Right lung (tissue), 5 donors: ENCODE results near the gene TTC7B. TPM values are rescaled to one million over a fixed set of nuclear protein-coding genes. Genes with fewer than 3 reads are reported as not detected.

Source experiments
- DNase-seq, 2 donors: peaks; one replicate each; pipeline ENCODE4 v3.0.0-alpha.2; 2013
- polyA plus RNA-seq, 5 donors: library from polyadenylated mRNA; unstranded; fragments of 120-200 nt; gene quantifications; one replicate each; pipeline versions ENCODE4 v1.2.1 to v1.2.3, GENCODE V29; 2013; ENCODE audit warnings: inconsistent platforms in 1 of 5, low replicate concordance in 1 of 5; ENCODE audit not compliant: insufficient read length in 5 of 5, insufficient read depth in 1 of 5

Gene TTC7B
- polyA plus RNA-seq, 5 donors, result 32.7 to 45.8 (median 41.7) TPM

DNA sequence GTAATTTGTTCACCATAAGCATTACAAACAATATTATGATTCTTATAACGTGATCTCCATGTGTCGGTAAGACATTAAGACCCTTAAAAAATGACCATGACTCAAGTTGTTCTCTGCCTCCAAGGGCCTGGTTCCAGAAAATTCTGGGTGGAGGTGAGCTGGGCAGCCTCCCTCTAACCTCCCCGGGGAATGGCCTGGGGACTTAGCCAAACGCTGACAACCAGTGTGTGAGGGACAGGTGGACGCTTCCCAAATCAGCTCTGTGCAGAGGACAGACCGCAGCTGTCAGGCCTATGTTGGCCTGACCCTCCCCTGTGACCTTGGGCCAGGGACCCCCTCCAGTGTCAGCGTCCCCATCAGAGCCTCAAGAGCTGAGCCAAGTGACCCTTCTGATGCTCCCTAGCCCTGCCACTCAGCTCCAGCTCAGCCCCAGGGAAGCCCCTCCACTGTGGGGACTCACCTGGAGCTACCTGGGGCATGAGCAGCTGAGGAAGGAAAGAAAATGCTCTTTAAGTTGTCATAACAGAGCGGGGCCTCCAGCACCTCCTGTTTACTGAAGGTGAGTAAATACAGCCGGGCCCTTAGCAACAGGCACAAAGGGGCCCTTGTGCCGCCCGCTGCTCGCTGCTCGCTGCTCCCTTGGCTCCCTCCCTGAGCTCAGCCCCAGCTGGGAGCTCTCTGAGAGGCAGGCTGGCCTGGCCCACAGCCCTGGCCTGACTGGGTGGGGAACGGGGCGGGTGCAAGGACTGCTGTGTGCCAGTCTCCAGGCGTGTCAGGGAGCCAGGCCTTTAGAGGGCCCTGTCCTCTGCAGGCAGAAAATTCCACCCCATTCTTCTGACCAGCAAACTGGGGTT lies 302.8 kb downstream of the TTC7B start:
- DNase-seq, result peak; percentile 88 to 89

DNA sequence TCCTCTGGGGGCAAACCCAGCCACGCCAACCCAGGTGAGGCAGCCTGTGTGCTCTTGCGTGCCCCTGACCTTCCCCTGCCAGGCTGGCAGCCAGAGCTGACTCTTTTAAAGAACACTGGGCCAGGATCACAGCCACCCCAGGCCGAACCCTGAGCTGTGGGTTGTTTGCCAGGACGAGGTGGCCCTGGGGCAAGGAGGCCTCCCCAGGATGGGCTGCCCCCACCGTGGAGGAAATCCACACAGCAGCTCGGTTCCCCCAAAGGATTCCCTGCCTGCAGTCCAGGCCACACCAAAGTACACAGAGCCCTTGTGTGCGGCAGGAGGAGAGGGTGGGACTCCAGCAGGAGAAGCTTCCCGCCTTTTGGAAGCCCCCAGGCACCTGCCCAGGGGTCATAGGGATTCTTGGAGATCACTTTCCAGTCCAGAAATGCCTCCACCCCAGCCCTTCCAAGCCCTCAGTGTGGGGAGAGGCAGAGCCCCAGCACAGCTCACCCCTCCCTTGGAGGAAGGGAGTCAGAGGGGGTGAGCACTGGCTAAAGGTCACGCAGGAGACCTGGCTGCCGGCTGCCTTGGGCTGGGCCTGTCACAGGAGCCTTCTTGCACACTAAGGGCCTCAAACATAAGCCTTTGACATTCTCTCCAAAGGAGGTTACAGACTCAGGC lies 303.8 kb downstream of the TTC7B start:
- DNase-seq, result no peak

DNA sequence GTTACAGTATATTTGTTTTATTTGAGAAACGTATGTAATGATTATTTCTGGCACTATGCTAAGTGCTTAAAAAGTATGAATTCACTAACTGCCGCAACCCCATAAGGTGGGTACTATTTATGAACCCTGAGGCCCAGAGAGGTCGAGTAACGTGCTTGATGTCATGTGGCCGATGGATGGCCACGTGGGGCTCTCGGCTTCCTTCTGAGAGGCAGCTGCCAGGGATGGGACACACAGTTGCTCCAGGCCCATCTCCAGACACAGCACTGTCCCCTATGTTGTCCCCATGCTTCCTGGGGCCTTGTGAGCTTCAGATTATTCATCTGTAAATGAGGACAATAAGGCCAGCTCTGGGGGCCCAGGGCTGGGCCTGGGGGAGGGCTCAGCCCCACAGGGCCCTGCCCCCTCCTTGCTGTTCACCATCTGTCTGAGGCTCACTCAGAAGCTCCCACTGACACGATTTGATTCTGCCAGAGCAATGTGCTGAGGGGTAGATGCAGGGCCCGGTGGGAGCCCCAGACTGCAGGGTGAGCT lies 304.4 kb downstream of the TTC7B start:
- no peak for DNase-seq

DNA sequence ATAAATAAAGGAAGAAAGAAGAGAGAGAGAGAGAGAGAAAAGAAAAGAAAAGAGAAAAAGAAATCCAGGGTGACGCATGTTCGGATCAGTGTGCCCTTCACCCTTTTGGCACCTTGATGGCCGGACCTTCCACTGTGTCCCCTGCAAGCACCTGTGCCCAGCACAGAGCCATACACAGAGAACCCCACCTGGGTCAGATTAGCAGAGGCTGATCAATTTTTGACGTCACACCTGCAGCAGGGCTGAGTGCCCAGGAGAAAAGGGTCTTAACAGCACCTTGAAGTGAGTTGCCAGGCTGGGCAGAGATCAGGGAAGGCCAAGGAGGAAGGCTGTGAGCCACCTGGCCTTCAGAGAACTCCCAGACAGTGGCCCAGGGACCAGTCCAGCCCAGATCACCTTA lies 305.0 kb downstream of the TTC7B start:
- DNase-seq, result no peak

DNA sequence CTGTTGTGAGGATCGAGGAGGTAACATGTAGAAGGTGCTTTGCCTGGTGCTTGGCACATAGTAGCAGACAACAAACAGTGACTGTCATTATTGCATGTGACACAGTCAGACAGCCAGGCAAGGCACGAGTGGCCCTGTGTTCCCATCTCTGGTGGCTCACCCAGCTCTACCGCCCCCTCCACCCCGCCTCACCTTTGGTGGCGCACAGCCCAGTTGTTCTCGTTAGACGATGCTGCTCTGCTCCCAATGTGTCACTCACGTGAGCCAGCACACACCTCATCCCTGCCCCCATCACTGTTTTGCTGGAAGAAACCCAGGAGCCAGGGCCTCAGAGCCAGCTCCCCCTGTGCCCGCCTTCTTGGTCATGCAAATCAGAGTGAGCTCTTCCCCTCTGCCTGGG lies 306.1 kb downstream of the TTC7B start:
- no peak for DNase-seq

DNA sequence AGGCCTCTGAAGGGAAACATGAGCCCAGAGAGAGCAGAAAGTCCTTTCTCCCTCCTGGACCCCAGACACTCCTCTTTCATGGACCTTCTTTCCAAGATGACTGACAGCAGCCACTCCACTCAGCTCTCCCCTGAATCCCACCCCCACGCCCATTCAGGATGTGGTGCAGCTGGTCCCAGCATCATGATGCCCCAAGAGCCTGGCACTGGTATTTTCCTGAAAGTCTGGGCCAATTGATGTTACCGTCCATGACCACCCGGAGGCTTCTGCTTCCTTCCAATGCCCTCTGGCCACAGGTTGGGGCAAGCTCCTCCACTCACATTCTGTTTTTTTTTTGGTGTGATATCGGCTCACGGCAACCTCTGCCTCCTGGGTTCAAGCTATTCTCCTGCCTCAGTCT lies 306.8 kb downstream of the TTC7B start:
- no peak for DNase-seq

DNA sequence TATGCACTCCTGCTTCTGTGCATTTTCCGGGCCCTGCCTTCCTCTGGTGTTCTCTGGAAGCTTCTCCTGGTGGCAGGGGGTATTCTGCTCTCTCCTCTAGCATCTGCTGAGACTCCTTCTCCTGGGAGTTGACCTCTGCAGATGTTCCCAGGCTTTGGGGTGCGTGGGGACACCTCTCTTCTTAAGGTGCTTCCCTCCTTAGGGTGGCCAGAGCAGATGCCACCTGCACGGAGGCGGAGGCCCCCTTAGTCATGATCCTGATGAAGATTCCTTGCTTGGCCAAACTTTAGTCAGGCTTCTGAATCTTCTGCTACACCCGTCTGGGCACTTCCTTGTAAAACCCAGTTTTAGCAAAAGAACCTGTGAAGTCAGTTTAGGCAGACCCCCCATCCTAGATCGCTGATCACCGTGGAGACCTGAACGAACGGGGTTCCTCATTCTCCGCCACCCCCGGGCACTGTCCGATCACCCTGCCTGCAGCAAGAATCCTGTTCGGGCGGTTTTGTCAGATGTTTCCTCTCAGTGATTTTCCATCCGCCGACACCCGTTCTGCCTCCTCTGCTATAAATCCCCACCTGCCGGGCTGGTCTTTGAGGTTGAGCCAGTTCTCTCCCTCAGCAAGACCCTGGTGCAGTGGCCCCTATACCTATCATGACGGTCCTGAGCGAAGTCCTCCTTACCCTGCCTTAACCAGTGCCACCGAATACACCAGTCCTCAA lies 307.5 kb downstream of the TTC7B start:
- no peak for DNase-seq

DNA sequence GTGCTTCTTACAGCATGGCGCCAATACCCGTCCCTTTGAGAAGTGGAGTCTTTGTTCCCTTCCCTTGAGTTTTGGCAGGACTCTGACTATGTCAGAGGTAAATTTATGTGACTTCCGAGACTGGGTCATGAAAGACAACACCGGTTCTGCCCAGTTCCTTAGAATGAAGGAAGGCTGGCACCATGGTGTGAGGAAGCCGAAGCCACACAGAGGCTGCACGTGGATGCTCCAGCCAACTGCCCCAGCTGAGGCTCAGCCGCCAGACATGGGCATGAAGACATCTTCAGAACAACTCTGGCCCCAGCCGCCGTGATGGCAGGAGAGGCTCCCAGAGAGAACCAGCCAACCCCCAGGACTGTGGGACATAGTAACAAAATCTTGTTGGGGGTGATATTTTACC lies 308.2 kb downstream of the TTC7B start:
- no peak for DNase-seq

DNA sequence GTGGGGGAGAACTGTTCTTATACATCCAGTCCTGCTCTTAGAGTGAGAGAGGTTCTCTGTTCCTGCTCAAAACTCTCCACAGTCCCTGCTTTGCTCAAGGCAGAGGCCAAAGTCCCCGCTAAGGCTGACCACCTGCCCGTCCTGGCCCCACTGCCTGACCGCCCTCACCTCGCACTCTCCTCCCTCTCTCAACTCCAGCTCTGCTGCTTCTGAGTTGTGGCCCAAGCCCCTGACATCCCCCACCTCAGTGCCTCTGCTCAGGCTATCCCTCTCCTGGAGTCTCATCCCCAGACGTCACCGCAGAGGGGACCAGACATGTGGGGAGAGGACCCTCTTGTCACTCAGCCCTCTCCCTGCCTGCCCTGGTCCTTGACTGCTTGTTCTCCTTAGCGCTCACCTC lies 308.8 kb downstream of the TTC7B start:
- DNase-seq, result no peak

DNA sequence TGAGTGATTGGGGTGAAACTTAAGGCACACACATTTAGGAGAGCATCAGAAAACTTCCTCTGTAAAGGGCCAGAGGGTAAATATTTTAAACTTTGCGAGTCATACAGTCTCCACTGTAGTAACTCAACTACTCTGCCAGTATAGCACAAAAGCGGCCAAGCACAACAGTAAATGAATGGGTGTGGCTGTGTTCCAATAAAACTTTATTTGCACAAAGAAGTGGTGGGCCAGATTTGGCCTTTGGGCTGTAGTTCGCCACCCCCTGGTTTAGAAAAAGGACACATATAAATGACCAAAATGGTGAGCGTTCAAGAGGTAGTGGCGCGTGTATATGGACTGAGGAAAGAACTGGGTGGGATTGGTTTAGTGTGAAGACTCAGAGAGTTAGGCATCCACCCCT lies 309.5 kb downstream of the TTC7B start:
- no peak for DNase-seq

DNA sequence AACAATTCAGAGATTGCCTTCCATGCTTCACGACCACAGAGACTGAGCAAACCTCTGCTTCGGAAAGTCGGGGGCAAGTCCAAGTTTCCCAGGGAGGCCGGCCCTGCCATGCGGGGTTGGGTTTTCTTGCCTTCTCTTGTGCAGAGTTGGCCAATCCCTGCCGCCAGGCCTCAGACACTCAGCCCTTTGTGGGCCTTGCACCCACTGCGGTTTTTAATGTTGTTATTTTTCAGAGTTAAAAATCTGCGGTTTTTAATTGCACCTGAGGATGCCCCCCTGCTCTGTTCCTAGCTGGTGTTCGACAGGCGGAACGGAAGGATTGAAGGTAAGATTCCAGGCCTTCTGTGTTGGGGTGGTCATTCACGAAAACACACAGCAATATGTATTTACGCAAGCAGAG lies 310.7 kb downstream of the TTC7B start:
- DNase-seq, result no peak

DNA sequence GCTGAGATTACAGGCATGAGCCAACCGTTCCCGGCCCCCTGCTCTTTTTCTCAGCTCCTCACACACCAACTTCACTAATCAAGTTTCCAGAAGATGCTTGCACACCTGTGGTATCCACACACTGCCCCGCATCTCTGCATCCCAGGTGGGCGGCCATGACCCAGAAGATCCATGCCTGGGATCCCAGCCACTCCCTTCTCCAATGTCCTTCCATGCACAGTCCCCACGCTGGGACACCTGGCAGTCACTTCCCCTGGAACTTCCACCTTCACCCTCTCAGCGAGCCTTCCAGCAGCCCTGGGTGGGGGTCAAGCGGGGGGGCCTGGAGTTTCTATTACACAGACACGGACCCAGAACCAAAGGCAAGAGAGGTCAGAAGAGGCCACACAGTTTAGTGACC lies 311.6 kb downstream of the TTC7B start:
- no peak for DNase-seq

DNA sequence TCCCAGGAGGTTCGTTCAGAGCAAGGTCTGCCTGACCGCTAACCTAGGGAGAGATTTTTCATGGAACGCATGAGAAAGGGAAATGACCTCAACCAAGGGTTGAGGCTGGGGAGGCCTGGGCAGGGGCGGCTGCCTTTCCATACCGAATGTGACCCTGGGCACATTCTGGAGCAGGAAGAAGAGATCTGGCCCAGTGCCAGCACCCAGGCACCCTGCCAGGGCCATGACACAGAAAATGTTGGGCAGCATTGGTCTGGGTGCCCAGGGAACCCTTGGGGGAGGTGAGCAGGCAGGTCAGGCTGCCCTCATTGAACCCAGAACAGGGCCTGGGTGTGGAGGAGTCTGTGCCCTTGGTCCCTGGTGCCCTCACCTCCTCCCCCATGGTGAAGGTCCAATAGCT lies 312.6 kb downstream of the TTC7B start:
- no peak for DNase-seq

DNA sequence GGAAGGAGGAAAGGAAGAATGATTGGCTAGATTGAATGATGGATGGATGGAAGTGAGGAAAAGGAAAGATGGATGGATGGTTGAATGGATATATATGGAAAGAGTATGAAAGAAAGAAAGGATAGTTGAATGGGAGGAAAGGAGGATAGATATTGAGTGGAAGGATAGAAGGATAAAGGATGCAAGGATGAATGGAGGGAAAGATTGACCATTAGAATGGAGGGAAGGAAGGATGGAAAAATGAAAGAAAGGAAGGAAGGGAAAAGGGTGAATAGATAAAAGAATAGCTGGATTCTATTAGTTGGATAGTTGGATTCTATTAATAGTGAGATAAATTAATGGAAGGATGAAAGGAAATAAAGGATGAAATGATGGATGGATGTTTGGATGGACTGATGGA lies 313.5 kb downstream of the TTC7B start:
- no peak for DNase-seq

DNA sequence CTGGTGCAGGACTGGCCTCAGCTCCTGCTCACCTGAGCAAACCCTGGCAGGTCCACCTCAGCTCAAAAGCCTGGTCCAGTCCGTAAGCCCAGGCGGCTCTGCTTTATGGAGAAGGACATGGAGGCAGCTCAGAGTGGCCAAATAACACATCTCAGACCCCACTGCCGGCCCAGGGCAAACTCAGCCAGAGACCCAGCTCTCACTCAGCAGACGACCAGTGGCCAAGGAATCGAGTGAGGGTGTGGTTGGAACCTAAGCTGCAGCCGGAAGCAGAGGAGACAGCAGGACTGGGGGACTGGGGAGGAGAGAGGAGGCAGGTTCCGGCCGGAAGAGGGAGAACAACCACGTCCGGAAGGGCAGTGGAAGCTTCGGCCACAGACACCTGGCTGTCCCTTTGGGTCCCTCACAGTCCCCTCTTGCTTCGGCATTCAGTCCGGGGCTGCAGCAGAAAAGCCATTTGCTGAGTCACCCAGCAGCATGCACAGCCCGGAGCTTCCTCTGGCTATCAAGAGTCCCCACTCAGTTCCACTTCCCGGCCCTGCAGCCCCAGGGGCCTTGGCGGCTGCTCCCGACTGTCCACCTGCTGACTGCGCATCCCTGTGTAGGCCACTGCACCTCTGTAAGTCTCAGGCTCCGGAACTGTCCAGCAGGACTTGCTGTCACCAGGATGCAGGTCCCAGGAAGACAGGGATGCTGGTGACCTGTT lies 315.4 kb downstream of the TTC7B start:
- no peak for DNase-seq

DNA sequence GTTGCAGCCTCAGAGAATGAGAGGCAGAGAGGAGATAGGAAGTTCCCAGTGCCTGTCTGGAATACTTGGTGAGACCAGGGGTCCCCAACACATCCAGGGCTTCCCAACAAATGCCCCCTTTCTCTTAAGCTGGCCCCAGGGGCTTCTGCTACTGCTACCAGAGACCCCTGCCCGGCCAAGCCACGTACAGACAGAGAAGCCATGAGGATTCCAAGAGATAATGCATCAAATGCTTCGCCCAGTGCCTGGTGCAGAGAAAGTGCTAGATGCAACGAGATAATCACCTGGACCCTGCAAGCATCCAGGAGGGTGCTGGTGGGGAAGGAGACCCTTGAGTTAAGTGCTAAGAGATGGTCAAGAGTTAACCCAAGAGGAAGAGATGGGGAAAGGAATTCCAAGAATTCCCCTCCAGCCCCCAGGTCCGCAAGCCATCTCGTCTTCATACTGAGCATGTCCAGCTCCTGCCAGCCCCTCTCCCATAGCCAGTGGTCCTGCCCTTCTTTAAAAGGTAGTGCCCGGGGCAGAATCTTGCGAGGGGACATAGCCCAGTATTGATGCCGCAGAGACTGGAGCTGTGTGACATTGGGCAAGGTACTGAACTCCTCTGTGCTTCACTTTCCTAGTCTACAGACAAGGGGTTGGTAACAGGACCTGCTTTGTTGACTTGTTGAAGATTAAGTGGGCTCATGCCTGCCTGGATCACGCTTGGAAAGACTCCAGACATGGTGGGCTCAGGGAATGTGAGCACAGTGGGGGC lies 316.1 kb downstream of the TTC7B start:
- no peak for DNase-seq

DNA sequence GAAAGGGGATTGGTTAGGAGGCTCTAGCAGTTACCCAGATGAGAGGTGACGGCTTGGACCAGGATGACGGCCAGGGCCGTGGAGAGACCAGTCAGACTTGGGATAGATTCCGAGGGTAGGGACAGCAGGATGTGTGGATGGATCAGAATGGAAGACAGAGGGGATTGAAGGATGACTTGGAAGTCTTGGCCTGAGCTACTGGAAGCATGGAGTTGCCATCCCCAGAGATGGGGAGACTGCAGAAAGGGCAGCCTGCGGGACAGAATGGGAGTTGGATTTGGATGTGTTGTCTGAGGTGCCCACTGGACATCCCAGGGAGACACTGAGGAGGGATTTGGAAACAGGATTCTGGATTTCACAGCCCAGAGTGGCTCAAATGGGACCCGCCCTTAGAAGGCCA lies 317.1 kb downstream of the TTC7B start:
- DNase-seq, result no peak

DNA sequence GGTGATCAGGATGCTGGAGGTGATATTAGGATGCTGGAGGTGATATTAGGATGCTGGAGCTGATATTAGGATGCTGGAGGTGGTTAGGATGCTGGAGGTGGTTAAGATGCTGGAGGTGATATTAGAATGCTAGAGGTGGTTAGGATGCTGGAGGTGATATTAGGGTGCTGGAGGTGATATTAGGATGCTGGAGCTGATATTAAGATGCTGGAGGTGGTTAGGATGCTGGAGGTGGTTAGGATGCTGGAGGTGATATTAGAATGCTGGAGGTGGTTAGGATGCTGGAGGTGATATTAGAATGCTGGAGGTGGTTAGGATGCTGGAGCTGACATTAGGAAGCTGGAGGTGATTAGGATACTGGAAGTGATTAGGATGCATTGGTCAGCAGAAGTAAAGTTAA lies 318.0 kb downstream of the TTC7B start:
- no peak for DNase-seq

DNA sequence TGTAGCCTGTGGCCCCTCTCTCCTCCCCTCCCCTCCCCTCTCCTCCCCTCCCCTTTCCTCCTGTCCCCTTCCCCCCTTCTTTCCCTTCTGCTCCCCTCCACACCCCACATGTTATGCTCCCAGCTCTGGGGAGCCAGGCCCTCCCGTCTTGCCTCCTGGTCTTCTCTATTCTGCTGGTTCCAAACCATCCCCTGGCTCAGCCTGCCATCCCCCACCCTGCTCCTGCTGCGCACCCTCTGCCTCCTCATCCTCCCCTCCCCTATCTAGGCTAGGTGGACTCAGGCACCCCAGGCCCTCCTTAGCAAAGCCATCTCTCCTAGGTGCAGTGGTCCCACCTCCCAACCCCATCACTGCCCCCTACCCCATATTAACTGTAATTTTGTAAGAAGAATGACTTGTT lies 319.9 kb downstream of the TTC7B start:
- no peak for DNase-seq

DNA sequence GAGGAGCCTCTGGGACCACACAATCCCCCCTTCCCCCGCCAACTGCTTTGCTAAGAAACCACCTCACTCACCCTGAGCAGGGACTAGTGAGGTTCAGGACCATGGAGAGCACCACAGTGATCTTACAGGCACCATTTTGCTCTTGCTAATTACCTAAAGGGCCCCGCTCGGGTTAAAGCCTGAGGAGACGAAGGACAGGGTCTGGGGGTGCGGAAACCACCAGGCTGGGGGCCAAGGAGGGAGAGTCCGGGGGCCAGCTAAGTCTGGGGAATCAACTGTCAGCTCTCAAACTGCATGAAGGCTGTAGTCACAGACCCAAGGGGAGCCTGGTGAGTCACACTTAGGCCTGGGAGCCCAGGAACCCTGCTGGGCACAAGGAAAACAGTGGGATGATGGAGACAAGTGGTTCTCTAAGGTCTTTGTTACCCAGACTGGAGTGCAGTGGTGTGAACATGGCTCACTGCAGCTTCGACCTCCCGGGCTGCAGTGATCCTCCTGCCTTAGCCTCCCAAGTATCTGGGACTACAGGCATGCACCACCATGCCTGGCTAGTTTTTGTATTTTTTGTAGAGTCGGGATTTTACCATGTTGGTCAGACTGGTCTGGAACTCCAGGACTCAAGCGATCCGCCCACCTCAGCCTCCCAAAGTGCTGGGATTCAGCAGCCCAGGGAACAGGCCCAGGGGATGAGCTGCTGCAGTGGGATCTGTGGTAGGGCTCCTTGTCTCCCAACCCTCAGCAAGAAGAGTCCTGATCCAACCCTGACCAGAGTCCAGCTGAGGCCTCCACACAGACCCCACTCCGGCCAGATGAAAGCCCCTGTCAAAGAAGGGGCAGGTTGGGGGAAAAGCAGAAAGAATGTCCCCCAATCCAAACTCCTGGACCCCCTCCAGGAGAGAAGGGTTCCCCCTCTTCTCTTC lies 320.6 kb downstream of the TTC7B start:
- DNase-seq, result peak; percentile 62 to 75
